ENCODE data around the gene OCA2. TPM values are rescaled to one million over a fixed set of nuclear protein-coding genes. Genes with fewer than 3 reads are reported as not detected.

Gene OCA2
- total and polyA plus RNA-seq, 2 of the 13 experiments (the other 11 are each of a cell fraction or from before 2014, with no cell fraction given), result 0.02 to 0.05 TPM

- ChIA-PET POLR2A (no interaction called here), CTCF (ENCODE audit: low intra/inter-chr PET ratio, low total read pairs) (no interaction called here)
- BruUV-seq (replicated peaks), result no TSS peak
- no peaks in the 10 kb centered on the region for H3K4me1 ChIP-seq (ENCODE audit: insufficient read depth, low read length)
- intact Hi-C loops (cut with micrococcal nuclease; ENCODE audit: unreplicated experiment), result no loop called here
- H3K79me2 ChIP-seq (ENCODE audit: insufficient read depth, low read length), result no peaks in the 10 kb centered on the region
- H3K9ac ChIP-seq (ENCODE audit: insufficient read depth, low read depth, low read length), result no peak overlapping the region
- FAIRE-seq, result no peak
- no peak for ATAC-seq
- H3K9me3 ChIP-seq (ENCODE audit: low read length), result no peaks in the 10 kb centered on the region
- 99% methylated on average over 17 of the region's 23 CpGs for WGBS (ENCODE audit: low lambda C conversion rate)
- in situ Hi-C loops (cut with HindIII; ENCODE audit: extremely low pct_ligation_motif_present, low pct_unique_long_range_greater_than_20kb), result no loop called here
- no peak overlapping the region for H3K27ac ChIP-seq (ENCODE audit: extremely low read length, insufficient read depth, low read length)
- no peak overlapping the region for H2AFZ ChIP-seq (ENCODE audit: low read length)
- H4K20me1 ChIP-seq (ENCODE audit: insufficient read depth, low read length), result no peaks in the 10 kb centered on the region
- peaks cover 18 to 63% of the 10 kb centered on the region in 2 experiments; a peak in 4 of 5 replicates for H3K36me3 ChIP-seq (replicated peaks in 1 of 2; ENCODE audit: control insufficient read depth in 1 of 2, insufficient read depth in 2 of 2, low read length in 2 of 2)
- H3K4me2 ChIP-seq (ENCODE audit: low read depth, low read length), result no peak overlapping the region
- H3K27me3 ChIP-seq (ENCODE audit: control insufficient read depth in 1 of 2, insufficient read depth in 2 of 2, low read length in 2 of 2), result no peaks in the 10 kb centered on the region
- no peak for DNase-seq (ENCODE audit: low spot score)
- H3K4me3 ChIP-seq (replicated peaks in 1 of 3; ENCODE audit: insufficient read depth in 1 of 3, low read depth in 2 of 3, low read length in 3 of 3), result no peak overlapping the region
- TF ChIP-seq KLF15 (CRISPR knock-in tag; IDR thresholded peaks at IDR 0.05; ENCODE audit: borderline replicate concordance), result no peak
- no peak for TF ChIP-seq NFIB (CRISPR knock-in tag; IDR thresholded peaks at IDR 0.05; ENCODE audit: borderline replicate concordance)
- TF ChIP-seq, protein P1, sequence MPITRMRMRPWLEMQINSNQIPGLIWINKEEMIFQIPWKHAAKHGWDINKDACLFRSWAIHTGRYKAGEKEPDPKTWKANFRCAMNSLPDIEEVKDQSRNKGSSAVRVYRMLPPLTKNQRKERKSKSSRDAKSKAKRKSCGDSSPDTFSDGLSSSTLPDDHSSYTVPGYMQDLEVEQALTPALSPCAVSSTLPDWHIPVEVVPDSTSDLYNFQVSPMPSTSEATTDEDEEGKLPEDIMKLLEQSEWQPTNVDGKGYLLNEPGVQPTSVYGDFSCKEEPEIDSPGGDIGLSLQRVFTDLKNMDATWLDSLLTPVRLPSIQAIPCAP (CRISPR knock-in tag; IDR thresholded peaks at IDR 0.05; ENCODE audit: low read depth), result no peak
- no peak for TF ChIP-seq POGZ (CRISPR knock-in tag; IDR thresholded peaks at IDR 0.05)
- TF ChIP-seq HMGXB4 (CRISPR knock-in tag; IDR thresholded peaks at IDR 0.05; ENCODE audit: borderline replicate concordance in 1 of 2, low read depth in 1 of 2), result no peak
- TF ChIP-seq LCORL (IDR thresholded peaks at IDR 0.05), result no peak
- TF ChIP-seq LCORL (CRISPR knock-in tag; IDR thresholded peaks at IDR 0.05), result no peak
- TF ChIP-seq, protein P2, sequence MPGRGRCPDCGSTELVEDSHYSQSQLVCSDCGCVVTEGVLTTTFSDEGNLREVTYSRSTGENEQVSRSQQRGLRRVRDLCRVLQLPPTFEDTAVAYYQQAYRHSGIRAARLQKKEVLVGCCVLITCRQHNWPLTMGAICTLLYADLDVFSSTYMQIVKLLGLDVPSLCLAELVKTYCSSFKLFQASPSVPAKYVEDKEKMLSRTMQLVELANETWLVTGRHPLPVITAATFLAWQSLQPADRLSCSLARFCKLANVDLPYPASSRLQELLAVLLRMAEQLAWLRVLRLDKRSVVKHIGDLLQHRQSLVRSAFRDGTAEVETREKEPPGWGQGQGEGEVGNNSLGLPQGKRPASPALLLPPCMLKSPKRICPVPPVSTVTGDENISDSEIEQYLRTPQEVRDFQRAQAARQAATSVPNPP (CRISPR knock-in tag; IDR thresholded peaks at IDR 0.05), result no peak
- no peak for TF ChIP-seq ZNF160 (CRISPR knock-in tag; IDR thresholded peaks at IDR 0.05)
- TF ChIP-seq ZHX2 (IDR thresholded peaks at IDR 0.05; ENCODE audit: low read depth), result no peak
- no peak for TF ChIP-seq ZHX2 (CRISPR knock-in tag; IDR thresholded peaks at IDR 0.05; ENCODE audit: borderline replicate concordance)
- no peak for TF ChIP-seq MYC (CRISPR knock-in tag; IDR thresholded peaks at IDR 0.05; ENCODE audit: borderline replicate concordance)
- no peak for TF ChIP-seq PPARG (CRISPR knock-in tag; conservative IDR thresholded peaks at IDR 0.05)
These were observed 15.9 kb upstream of the OCA2 start for GRCh38 chr15:28114721-28115622.

All from HepG2 (cell line).